Right cardiac atrium (tissue), 5 donors: Measurements from ENCODE around the gene EXOC4. TPM values are rescaled to one million over a fixed set of nuclear protein-coding genes. Genes with fewer than 3 reads are reported as not detected.
"Not testable (repeated sequence)": the region's sequence is repeated elsewhere in the genome, so short reads cannot be mapped to it uniquely, and the experiment has no call there.

Experiments used
- ATAC-seq, 2 donors: fragments of 200-7000 bp; cut with Tn5 transposase; one replicate each; pipeline versions ENCODE4 v1.8.0 to v1.9.1; 2020; ENCODE audit warnings: moderate library complexity in 2 of 2, mild to moderate bottlenecking in 1 of 2
- DNase-seq, 3 donors: peaks; one replicate each; pipeline ENCODE4 v3.0.0-alpha.2; 2020
- H3K27ac ChIP-seq: one replicate; pipeline ENCODE4 v1.5.1; 2013; ENCODE audit warnings: mild to moderate bottlenecking, low read length, control low read depth, moderate library complexity
- H3K27me3 ChIP-seq: one replicate; pipeline ENCODE4 v1.6.1; 2013; ENCODE audit not compliant: control insufficient read depth, insufficient read depth
- H3K4me1 ChIP-seq: one replicate; pipeline ENCODE4 v1.6.1; 2013; ENCODE audit warnings: low read length; ENCODE audit not compliant: control insufficient read depth, insufficient read depth
- H3K4me3 ChIP-seq: one replicate; pipeline ENCODE4 v1.5.1; 2013; ENCODE audit warnings: low read length, control low read depth
- H3K9me3 ChIP-seq: one replicate; pipeline ENCODE4 v1.6.1; 2013; ENCODE audit warnings: low read length; ENCODE audit not compliant: control insufficient read depth
- WGBS: extraction: QIAGEN DNeasy Blood & Tissue Kit; methylation state at CpG from one replicate; pipeline ENCODE4 v1.1.7; 2013; 5-methylcytosine and 5-hydroxymethylcytosine counted together
- intact Hi-C, 4 donors: fragments of 100-400 bp; cut with DNase I; formaldehyde crosslinking; loops; one replicate each; pipeline versions ENCODE4 v1.11.0 to v1.14.0; 2022 to 2023
- long read RNA-seq, 4 donors: library from polyadenylated mRNA; unstranded; transcript quantifications; one replicate each; pipeline ENCODE4 v2.0.0, GENCODE V29; 2020 to 2021
- polyA plus RNA-seq: library from polyadenylated mRNA; stranded (reverse); fragments of 200-250 nt; gene quantifications from one replicate; pipeline ENCODE4 v1.2.3, GENCODE V29; 2013
- total RNA-seq, 4 donors: library from RNA; stranded (reverse); fragmentation: NEBNext Ultra II Directional; extraction: Animal tissue kit (Norgen Biotek cat#: 25700); gene quantifications; one replicate each; pipeline ENCODE4 v1.2.1, GENCODE V29; 2021
- donor health status: healthy with polysubstance abuse.
- donor health status: DM: no; HTN: yes; CAD: no.
- donor health status: DM: no; HTN: no; CAD: no.
- donor health status: DM: no; HTN: yes; CAD: no; lungs with severe emphysema.
- donor health status: DM: yes; HTN: yes; CAD: no.

The EXOC4 gene
- total RNA-seq (10 to 100 TPM; 39.3 to 45.9 (median 40.0) TPM), polyA plus RNA-seq (11.9 TPM)
- long read RNA-seq, donor 1, full-length matches to known transcripts = 21 of 35 reads
- long read RNA-seq, donor 1, partial matches to known transcripts = 5 of 35 reads
- long read RNA-seq, donor 1, other reads (novel, unspliced or antisense) = 9 of 35 reads
- long read RNA-seq, donor 2, full-length matches to known transcripts = 17 of 19 reads
- long read RNA-seq, donor 2, partial matches to known transcripts = 0 of 19 reads
- long read RNA-seq, donor 2, other reads (novel, unspliced or antisense) = 2 of 19 reads
- long read RNA-seq, donor 3, full-length matches to known transcripts = 57 of 79 reads
- long read RNA-seq, donor 3, partial matches to known transcripts = 11 of 79 reads
- long read RNA-seq, donor 3, other reads (novel, unspliced or antisense) = 11 of 79 reads
- long read RNA-seq, donor 4, full-length matches to known transcripts = 17 of 23 reads
- long read RNA-seq, donor 4, partial matches to known transcripts = 3 of 23 reads
- long read RNA-seq, donor 4, other reads (novel, unspliced or antisense) = 3 of 23 reads

- H3K4me3 ChIP-seq = peak within 1 kb of the TSS; percentile 53
- DNase-seq (peak; percentile 90 to 93 (median 90)), ATAC-seq (peak; percentile 100)
- H3K27ac ChIP-seq = peak within 1 kb of the TSS; percentile 7
- H3K4me1 ChIP-seq = no peaks in the 10 kb centered on the region
- intact Hi-C loops = loop anchor here in 1 of 4 donors (10.0 kb wide), 1 partner anchor 52 kb away; no protein-coding TSS in a partner anchor
- WGBS = under 1% methylated on average over 25 of the region's 25 CpGs
- no peaks in the 10 kb centered on the region for H3K9me3 ChIP-seq
- no peaks in the 10 kb centered on the region for H3K27me3 ChIP-seq
Observed at GRCh38 chr7:133252858-133253518, at the start of gene EXOC4. Gene EXOC4 (plus strand): TSS chr7:133253078.

DNA sequence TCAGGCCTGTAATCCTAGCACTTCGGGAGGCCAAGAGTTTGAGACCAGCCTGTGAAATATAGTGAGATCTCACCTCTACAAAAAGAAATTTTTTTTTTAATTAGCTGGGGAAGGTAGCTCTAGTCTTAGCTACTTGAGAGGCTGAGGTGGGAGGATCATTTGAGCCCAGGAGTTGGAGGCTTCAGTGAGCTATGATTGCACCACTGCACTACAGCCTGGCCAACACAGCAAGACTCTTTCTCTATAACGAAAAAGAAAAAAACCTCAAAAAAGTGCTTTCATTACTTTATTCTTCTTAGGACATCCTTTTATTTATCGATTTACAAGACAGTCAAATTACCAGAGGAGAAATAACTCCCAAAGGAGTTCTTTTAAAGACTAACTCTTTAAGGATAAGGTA, 49.4 kb upstream of the EXOC4 start:
- ATAC-seq (no peak), DNase-seq (no peak)
- H3K4me3 ChIP-seq = no peak overlapping the region
- H3K9me3 ChIP-seq = peaks cover 2% of the 10 kb centered on the region
- H3K27me3 ChIP-seq = no peaks in the 10 kb centered on the region
- intact Hi-C loops = no loop called here
- no peak overlapping the region for H3K27ac ChIP-seq
- no peaks in the 10 kb centered on the region for H3K4me1 ChIP-seq
- 94% methylated on average over 3 of the region's 3 CpGs for WGBS

GRCh38 chr7:133207687-133208086, 45.2 kb upstream of the EXOC4 start:
- Histone ChIP-seq H3K4me1 (no peaks in the 10 kb centered on the region), H3K27ac (no peak overlapping the region), H3K9me3 (peaks cover 2% of the 10 kb centered on the region), H3K27me3 (no peaks in the 10 kb centered on the region), H3K4me3 (no peak overlapping the region)
- 65% methylated on average over 2 of the region's 2 CpGs for WGBS
- ATAC-seq = no peak
- DNase-seq = no peak
- intact Hi-C loops = no loop called here

- DNase-seq, H3K9me3 ChIP-seq, H3K27ac ChIP-seq, H3K27me3 ChIP-seq, ATAC-seq, H3K4me3 ChIP-seq, intact Hi-C loops, H3K4me1 ChIP-seq: not testable (repeated sequence)
- WGBS = 90% methylated on average over 10 of the region's 10 CpGs
Observed at GRCh38 chr7:133210817-133211216, 42.1 kb upstream of the EXOC4 start.

GRCh38 chr7:133213772-133214171, 39.1 kb upstream of the EXOC4 start:
- H3K4me3 ChIP-seq, H3K27me3 ChIP-seq, intact Hi-C loops, H3K9me3 ChIP-seq, H3K27ac ChIP-seq, DNase-seq, ATAC-seq, H3K4me1 ChIP-seq: not testable (repeated sequence)
- 86% methylated on average over 3 of the region's 3 CpGs for WGBS

GRCh38 chr7:133217773-133218172, 35.1 kb upstream of the EXOC4 start:
- no peak overlapping the region for H3K4me3 ChIP-seq
- intact Hi-C loops = no loop called here
- no peak overlapping the region for H3K27ac ChIP-seq
- no peaks in the 10 kb centered on the region for H3K4me1 ChIP-seq
- H3K27me3 ChIP-seq = no peaks in the 10 kb centered on the region
- ATAC-seq (no peak), DNase-seq (no peak)
- WGBS = 57% methylated on average over 3 of the region's 3 CpGs
- no peaks in the 10 kb centered on the region for H3K9me3 ChIP-seq

- H3K4me1 ChIP-seq = no peaks in the 10 kb centered on the region
- no peak overlapping the region for H3K27ac ChIP-seq
- H3K9me3 ChIP-seq = no peaks in the 10 kb centered on the region
- WGBS = 26% methylated on average over 5 of the region's 5 CpGs
- intact Hi-C loops = no loop called here
- ATAC-seq = no peak
- DNase-seq = no peak
- H3K4me3 ChIP-seq = no peak overlapping the region
- no peaks in the 10 kb centered on the region for H3K27me3 ChIP-seq
Observed at GRCh38 chr7:133230591-133231194, 22.2 kb upstream of the EXOC4 start.

DNA sequence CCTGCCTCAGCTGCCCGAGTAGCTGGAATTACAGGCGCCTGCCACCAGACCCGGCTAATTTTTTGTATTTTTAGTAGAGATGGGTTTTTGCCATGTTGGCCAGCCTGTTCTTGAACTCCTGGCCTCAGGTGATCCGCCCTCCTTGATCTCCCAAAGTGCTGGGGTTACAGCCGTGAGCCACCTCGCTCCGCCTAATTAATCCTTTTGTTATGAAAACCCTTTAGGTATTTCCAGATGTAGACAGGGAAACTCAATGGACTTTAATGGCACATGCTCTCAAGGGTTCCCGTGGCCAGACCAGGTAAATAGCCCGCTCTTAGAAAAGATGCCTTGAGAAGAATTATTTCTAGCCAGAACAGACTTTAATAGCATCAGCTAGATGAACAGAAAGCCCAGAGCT, 19.7 kb upstream of the EXOC4 start:
- Histone ChIP-seq H3K9me3 (no peaks in the 10 kb centered on the region), H3K27ac (no peak overlapping the region), H3K27me3 (no peaks in the 10 kb centered on the region), H3K4me3 (no peak overlapping the region), H3K4me1 (no peaks in the 10 kb centered on the region)
- ATAC-seq (no peak), DNase-seq (no peak)
- 94% methylated on average over 9 of the region's 9 CpGs for WGBS
- intact Hi-C loops = no loop called here

DNA sequence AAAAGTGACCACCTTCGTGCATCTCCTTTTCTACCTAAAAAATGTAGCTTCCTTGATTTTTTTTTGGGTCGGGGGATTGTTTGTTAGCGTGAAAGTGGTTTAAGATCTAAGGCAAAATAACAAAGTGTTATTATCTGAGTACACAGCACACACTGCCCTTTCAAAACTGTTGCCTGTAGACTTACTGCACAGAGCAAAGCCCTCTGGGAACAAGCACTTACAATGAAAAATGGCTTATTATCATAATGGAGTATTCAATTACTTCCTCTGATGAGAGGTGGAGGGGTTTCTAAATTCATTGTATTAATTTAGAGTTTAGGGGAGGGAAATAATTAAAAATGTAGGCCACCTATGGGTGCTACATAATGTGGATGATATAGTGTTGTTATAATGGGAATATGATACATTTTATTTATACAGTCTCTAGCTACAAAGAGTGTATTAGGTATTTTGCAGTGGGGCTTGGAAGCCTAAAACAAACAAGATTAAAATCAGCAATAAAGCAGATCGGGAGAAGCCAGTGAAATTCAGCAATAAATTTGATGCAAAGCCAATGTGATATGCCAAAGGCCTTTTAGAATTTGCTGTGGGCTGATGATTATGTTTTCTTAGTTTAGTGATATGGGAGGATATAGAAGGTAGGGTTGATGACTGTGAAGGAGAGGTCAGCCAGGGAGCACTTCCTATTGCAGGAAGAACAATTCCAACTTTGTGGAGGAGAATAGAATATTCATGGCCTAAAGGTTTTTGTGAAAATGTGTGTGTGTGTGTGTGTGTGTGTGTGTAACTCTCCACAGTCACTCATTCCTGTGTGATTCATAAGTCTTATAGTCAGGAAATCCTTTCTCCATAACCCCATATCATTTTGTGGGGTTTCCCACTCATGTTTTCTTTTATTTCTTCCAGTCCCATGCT, 17.7 kb upstream of the EXOC4 start:
- Histone ChIP-seq H3K27ac (no peak overlapping the region), H3K4me1 (no peaks in the 10 kb centered on the region), H3K27me3 (no peaks in the 10 kb centered on the region), H3K9me3 (no peaks in the 10 kb centered on the region), H3K4me3 (no peak overlapping the region)
- DNase-seq (no peak), ATAC-seq (no peak)
- WGBS = 67% methylated on average over 4 of the region's 4 CpGs
- intact Hi-C loops = no loop called here

DNA sequence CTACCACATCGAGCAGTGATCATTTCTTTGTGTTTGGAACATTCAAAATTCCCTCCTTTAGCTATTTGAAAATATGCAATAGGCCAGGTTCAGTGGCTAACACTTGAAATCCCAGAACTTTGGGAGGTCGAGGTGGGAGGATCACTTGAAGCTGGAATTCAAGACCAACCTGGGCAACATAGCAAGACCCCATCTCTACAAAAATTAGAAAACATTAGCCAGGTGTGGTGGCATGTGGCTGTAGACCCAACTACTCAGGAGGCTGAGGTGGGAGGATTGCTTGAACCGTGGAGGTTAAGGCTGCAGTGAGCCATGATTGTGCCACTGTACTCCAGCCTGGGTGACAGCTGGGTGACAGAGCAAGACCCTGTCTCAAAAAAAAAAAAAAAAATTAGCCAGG, 15.3 kb upstream of the EXOC4 start:
- ATAC-seq (no peak), DNase-seq (no peak)
- Histone ChIP-seq H3K4me3 (no peak overlapping the region), H3K27ac (no peak overlapping the region), H3K4me1 (no peaks in the 10 kb centered on the region), H3K27me3 (no peaks in the 10 kb centered on the region), H3K9me3 (no peaks in the 10 kb centered on the region)
- WGBS = 87% methylated on average over 3 of the region's 3 CpGs
- intact Hi-C loops = no loop called here
